B cell (primary cell): ENCODE data around the gene ZNF230. TPM values are rescaled to one million over a fixed set of nuclear protein-coding genes. Genes with fewer than 3 reads are reported as not detected.

Source experiments
- ATAC-seq: fragments of 200-7000 bp; cut with Tn5 transposase; one replicate; pipeline ENCODE4 v1.10.0; 2021; ENCODE audit warnings: low read depth, mild to moderate bottlenecking, moderate number of reproducible peaks, moderate library complexity
- CTCF ChIA-PET: fragments of 350-600 bp; sonication (Branson Sonifier 250); formaldehyde crosslinking; loops from one replicate; lab custom pipeline; 2021; ENCODE audit warnings: antibody characterized with exemption, inconsistent platforms; lab: Charles Lee
- POLR2A ChIA-PET: fragments of 350-600 bp; sonication (Branson Sonifier 250); formaldehyde crosslinking; loops from one replicate; lab custom pipeline; 2021; ENCODE audit warnings: antibody characterized with exemption; lab: Charles Lee
- DNase-seq: peaks from one replicate; pipeline ENCODE4 v3.0.0; 2013
- H2AFZ ChIP-seq: 2 replicates; pipeline ENCODE4 v1.6.1; 2012; ENCODE audit warnings: mild to moderate bottlenecking, low read depth, low read length; ENCODE audit not compliant: insufficient read depth, poor library complexity, severe bottlenecking
- H3K27ac ChIP-seq, 2 donors: 1 replicate in 1 of 2; 2 replicates in 1 of 2; pipeline ENCODE4 v1.5.1; 2012 to 2013; ENCODE audit warnings: low read length in 2 of 2, mild to moderate bottlenecking in 2 of 2, moderate library complexity in 1 of 2
- H3K27me3 ChIP-seq, 4 experiments: fragments of 200-600 bp in 1 of 4; sonication (generic) in 1 of 4; replicated peaks in 1 of 4; 1 replicate in 2 of 4; 2 replicates in 2 of 4; pipeline versions ENCODE4 v1.6.1 to v1.7.0; 2013 to 2016; ENCODE audit warnings: low read length in 3 of 4, mild to moderate bottlenecking in 2 of 4, mixed read lengths in 1 of 4, moderate library complexity in 1 of 4; ENCODE audit not compliant: insufficient read depth in 4 of 4, control insufficient read depth in 3 of 4; ENCODE audit errors: control extremely low read depth in 1 of 4
- H3K36me3 ChIP-seq, 2 experiments: replicated peaks in 1 of 2; 1 replicate in 1 of 2; 2 replicates in 1 of 2; pipeline versions ENCODE4 v1.6.1 to v1.7.1; 2013; ENCODE audit warnings: low read length in 1 of 2; ENCODE audit not compliant: insufficient read depth in 2 of 2, control insufficient read depth in 1 of 2; ENCODE audit errors: control extremely low read depth in 1 of 2, extremely low read depth in 1 of 2
- H3K4me1 ChIP-seq, 2 donors: fragments of 200-600 bp in 1 of 2; sonication (generic) in 1 of 2; 1 replicate in 1 of 2; 2 replicates in 1 of 2; pipeline versions ENCODE4 v1.5.1 to v1.6.1; 2013 to 2017; ENCODE audit warnings: low read length in 2 of 2; ENCODE audit not compliant: control insufficient read depth in 2 of 2, insufficient read depth in 2 of 2
- H3K4me2 ChIP-seq: replicated peaks from 2 replicates; pipeline ENCODE3; 2012; ENCODE audit warnings: mild to moderate bottlenecking, low read depth, low read length; ENCODE audit not compliant: poor library complexity, severe bottlenecking
- H3K4me3 ChIP-seq, 5 experiments: fragments of 200-600 bp in 1 of 5; sonication (generic) in 1 of 5; 1 replicate in 3 of 5; 2 replicates in 2 of 5; pipeline versions ENCODE4 v1.5.1 to v1.7.0; 2011 to 2016; ENCODE audit warnings: low read length in 4 of 5, mild to moderate bottlenecking in 4 of 5, low read depth in 2 of 5, control low read depth in 1 of 5, moderate library complexity in 1 of 5; ENCODE audit not compliant: insufficient read depth in 1 of 5; ENCODE audit errors: control extremely low read depth in 1 of 5, extremely low read depth in 1 of 5
- H3K79me2 ChIP-seq: fragments of 200-600 bp; sonication (generic); one replicate; pipeline ENCODE4 v1.6.0; 2016; ENCODE audit warnings: low read length; ENCODE audit not compliant: control insufficient read depth, insufficient read depth
- H3K9ac ChIP-seq: fragments of 200-600 bp; sonication (generic); 2 replicates; pipeline ENCODE4 v1.6.1; 2017; ENCODE audit warnings: mild to moderate bottlenecking, low read length, moderate library complexity
- H3K9me3 ChIP-seq, 3 donors: one replicate each; pipeline versions ENCODE4 v1.6.1 to v1.7.1; 2013; ENCODE audit warnings: low read length in 2 of 3; ENCODE audit not compliant: control insufficient read depth in 2 of 3, insufficient read depth in 1 of 3; ENCODE audit errors: control extremely low read depth in 1 of 3
- H4K20me1 ChIP-seq: 2 replicates; pipeline ENCODE4 v1.6.0; 2012; ENCODE audit warnings: mild to moderate bottlenecking, low read length; ENCODE audit not compliant: insufficient read depth, control insufficient read depth, poor library complexity, severe bottlenecking
- H3K27ac Mint-ChIP-seq: one replicate; pipeline ENCODE4 v1.8.0; 2021; ENCODE audit warnings: mixed read lengths
- H3K27me3 Mint-ChIP-seq: one replicate; pipeline ENCODE4 v1.8.0; 2021; ENCODE audit warnings: mixed read lengths
- H3K4me1 Mint-ChIP-seq: one replicate; pipeline ENCODE4 v1.8.0; 2021; ENCODE audit warnings: mixed read lengths
- H3K4me3 Mint-ChIP-seq: one replicate; pipeline ENCODE4 v1.8.0; 2021; ENCODE audit warnings: mixed read lengths
- H3K9me3 Mint-ChIP-seq: one replicate; pipeline ENCODE4 v1.8.0; 2022; ENCODE audit warnings: mixed read lengths; ENCODE audit not compliant: insufficient read depth
- EZH2 ChIP-seq: IDR thresholded peaks from 2 replicates; pipeline ENCODE4 v1.6.1; 2012; ENCODE audit warnings: borderline replicate concordance, low read depth, mild to moderate bottlenecking, moderate library complexity, low read length; ENCODE audit not compliant: insufficient read depth, poor library complexity, severe bottlenecking
- WGBS: methylation state at CpG from one replicate; pipeline ENCODE4 v1.1.5; 2013; ENCODE audit warnings: missing lambda C conversion rate; ENCODE audit not compliant: insufficient coverage; 5-methylcytosine and 5-hydroxymethylcytosine counted together
- intact Hi-C: fragments of 100-400 bp; cut with micrococcal nuclease; formaldehyde crosslinking; loops from one replicate; pipeline ENCODE4 v1.10.0; 2022
- polyA plus RNA-seq: library from polyadenylated mRNA; depleted of rRNA; stranded (reverse); fragments of >200 nt; gene quantifications from 2 replicates; pipeline ENCODE4 v1.2.3, GENCODE V29; 2012
- total RNA-seq, 2 donors: library from RNA; stranded (reverse); fragments of 120-200 nt in 1 of 2; gene quantifications; 1 replicate in 1 of 2; 2 replicates in 1 of 2; pipeline versions ENCODE4 v1.2.3 to v1.2.4, GENCODE V29; 2013 to 2022
- TF ChIP-seq, protein P1 (sequence below): fragments of 200-600 bp; IDR thresholded peaks from one replicate; pipeline ENCODE4 v1.8.0; 2022; ENCODE audit warnings: antibody characterized with exemption, mild to moderate bottlenecking

The ZNF230 gene
- total and polyA plus RNA-seq, 2 donors (not counting 1 experiment from before 2014, with no cell fraction given), result 3.7 to 16.8 TPM

GRCh38 chr19:44003461-44004009, 778 bp downstream of the ZNF230 start:
- no peaks in the 10 kb centered on the region for H4K20me1 ChIP-seq
- Mint-ChIP-seq H3K4me1 (peaks cover 19% of the 10 kb centered on the region), H3K27me3 (no peaks in the 10 kb centered on the region), H3K27ac (peak overlapping the region; percentile 95), H3K4me3 (peak overlapping the region; percentile 99), H3K9me3 (peaks cover 20% of the 10 kb centered on the region)
- H3K9me3 ChIP-seq, result peaks cover 4 to 22% (median 15%) of the 10 kb centered on the region in 3 donors
- H3K27ac ChIP-seq, result peak overlapping the region; percentile 67 to 78
- peak overlapping the region; percentile 100 for H2AFZ ChIP-seq
- H3K4me1 ChIP-seq, result peaks cover 13 to 14% of the 10 kb centered on the region in 2 donors
- peak overlapping the region; percentile 75 to 96 (median 89) for H3K4me3 ChIP-seq
- no peak for ATAC-seq
- 0% methylated on average over 7 of the region's 15 CpGs for WGBS
- ChIA-PET POLR2A (interaction anchor here (0.5 to 1.0 kb wide), 2 partner anchors 22 to 758 kb away, joined by 3 to 5 read pairs; no protein-coding TSS in a partner anchor), CTCF (interaction anchor here (0.5 to 1.4 kb wide), 3 partner anchors 92 to 363 kb away, joined by 3 to 5 read pairs (median 4); no protein-coding TSS in a partner anchor)
- peak overlapping the region; percentile 92 for H3K4me2 ChIP-seq
- H3K36me3 ChIP-seq, result peaks cover 5 to 21% of the 10 kb centered on the region in 2 experiments
- peak overlapping the region; percentile 93 for H3K9ac ChIP-seq
- H3K27me3 ChIP-seq, result no peaks in the 10 kb centered on the region
- peaks cover 23% of the 10 kb centered on the region for H3K79me2 ChIP-seq
- intact Hi-C loops, result loop anchor here (5.0 kb wide), 1 partner anchor 399 kb away; the partner anchor contains the start of gene ZNF285
- no peak for TF ChIP-seq EZH2
- TF ChIP-seq, protein P1, sequence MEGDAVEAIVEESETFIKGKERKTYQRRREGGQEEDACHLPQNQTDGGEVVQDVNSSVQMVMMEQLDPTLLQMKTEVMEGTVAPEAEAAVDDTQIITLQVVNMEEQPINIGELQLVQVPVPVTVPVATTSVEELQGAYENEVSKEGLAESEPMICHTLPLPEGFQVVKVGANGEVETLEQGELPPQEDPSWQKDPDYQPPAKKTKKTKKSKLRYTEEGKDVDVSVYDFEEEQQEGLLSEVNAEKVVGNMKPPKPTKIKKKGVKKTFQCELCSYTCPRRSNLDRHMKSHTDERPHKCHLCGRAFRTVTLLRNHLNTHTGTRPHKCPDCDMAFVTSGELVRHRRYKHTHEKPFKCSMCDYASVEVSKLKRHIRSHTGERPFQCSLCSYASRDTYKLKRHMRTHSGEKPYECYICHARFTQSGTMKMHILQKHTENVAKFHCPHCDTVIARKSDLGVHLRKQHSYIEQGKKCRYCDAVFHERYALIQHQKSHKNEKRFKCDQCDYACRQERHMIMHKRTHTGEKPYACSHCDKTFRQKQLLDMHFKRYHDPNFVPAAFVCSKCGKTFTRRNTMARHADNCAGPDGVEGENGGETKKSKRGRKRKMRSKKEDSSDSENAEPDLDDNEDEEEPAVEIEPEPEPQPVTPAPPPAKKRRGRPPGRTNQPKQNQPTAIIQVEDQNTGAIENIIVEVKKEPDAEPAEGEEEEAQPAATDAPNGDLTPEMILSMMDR, result peak; percentile 24
- DNase-seq, result no peak

DNA sequence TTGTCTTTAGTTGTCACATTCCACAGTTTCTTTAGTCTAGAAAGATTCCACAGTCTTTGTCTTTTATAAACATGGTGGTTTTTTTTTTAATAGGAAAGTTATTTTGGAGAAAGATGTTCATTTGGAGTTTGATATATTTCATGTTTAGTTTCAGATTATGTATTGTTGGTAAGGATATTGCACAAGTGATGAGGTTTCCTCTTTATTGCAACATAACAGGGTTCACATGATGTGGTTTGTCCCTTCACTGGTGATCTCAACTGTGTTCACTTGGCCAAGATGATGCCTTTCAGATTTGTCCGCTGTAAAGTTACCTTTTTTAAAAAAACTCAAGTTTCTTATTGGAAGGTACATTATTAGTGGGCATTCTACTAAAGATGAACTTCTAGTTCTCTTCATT, 3.2 kb downstream of the ZNF230 start:
- Histone ChIP-seq H3K79me2 (peaks cover 23% of the 10 kb centered on the region), H3K4me1 (peaks cover 13 to 14% of the 10 kb centered on the region in 2 donors), H3K4me3 (no peak overlapping the region), H3K9me3 (peaks cover 15 to 39% (median 39%) of the 10 kb centered on the region in 3 donors), H3K9ac (no peak overlapping the region), H3K27me3 (no peaks in the 10 kb centered on the region), H3K4me2 (no peak overlapping the region), H3K36me3 (peaks cover 20 to 45% of the 10 kb centered on the region in 2 experiments), H3K27ac (no peak overlapping the region), H4K20me1 (no peaks in the 10 kb centered on the region), H2AFZ (no peak overlapping the region)
- no peak for DNase-seq
- no peak for TF ChIP-seq EZH2
- TF ChIP-seq, protein P1, result no peak
- no peak overlapping the region for H3K27ac Mint-ChIP-seq
- H3K9me3 Mint-ChIP-seq, result peaks cover 29% of the 10 kb centered on the region
- intact Hi-C loops, result no loop called here
- peaks cover 19% of the 10 kb centered on the region for H3K4me1 Mint-ChIP-seq
- ChIA-PET CTCF (no interaction called here), POLR2A (no interaction called here)
- no CpG with 5 or more reads among the region's 1 CpG for WGBS
- no peak overlapping the region for H3K4me3 Mint-ChIP-seq
- no peaks in the 10 kb centered on the region for H3K27me3 Mint-ChIP-seq
- no peak for ATAC-seq
